T-helper 1 cell treated with Interleukin-12 subunit alpha and Interleukin-12 subunit beta and Interleukin-4 antibody, amounts not matched to agents 30 μg/mL and 1 μg/mL, for 36 hours (primary cell): ENCODE results near the gene CCL22.

ENCODE experiments used
- H3K27ac Mint-ChIP-seq: one replicate; pipeline ENCODE4 v1.8.0; 2021; ENCODE audit warnings: mild to moderate bottlenecking, mixed read lengths
- H3K27me3 Mint-ChIP-seq: one replicate; pipeline ENCODE4 v1.8.0; 2021; ENCODE audit warnings: low read depth, mixed read lengths
- H3K36me3 Mint-ChIP-seq: one replicate; pipeline ENCODE4 v1.8.0; 2021; ENCODE audit warnings: low read depth, mixed read lengths
- H3K4me1 Mint-ChIP-seq: one replicate; pipeline ENCODE4 v1.8.0; 2021; ENCODE audit warnings: low read depth, mixed read lengths
- H3K4me3 Mint-ChIP-seq: one replicate; pipeline ENCODE4 v1.8.0; 2021; ENCODE audit warnings: mild to moderate bottlenecking, moderate library complexity, mixed read lengths
- H3K9me3 Mint-ChIP-seq: one replicate; pipeline ENCODE4 v1.8.0; 2021; ENCODE audit warnings: mixed read lengths

CCL22 gene

DNA sequence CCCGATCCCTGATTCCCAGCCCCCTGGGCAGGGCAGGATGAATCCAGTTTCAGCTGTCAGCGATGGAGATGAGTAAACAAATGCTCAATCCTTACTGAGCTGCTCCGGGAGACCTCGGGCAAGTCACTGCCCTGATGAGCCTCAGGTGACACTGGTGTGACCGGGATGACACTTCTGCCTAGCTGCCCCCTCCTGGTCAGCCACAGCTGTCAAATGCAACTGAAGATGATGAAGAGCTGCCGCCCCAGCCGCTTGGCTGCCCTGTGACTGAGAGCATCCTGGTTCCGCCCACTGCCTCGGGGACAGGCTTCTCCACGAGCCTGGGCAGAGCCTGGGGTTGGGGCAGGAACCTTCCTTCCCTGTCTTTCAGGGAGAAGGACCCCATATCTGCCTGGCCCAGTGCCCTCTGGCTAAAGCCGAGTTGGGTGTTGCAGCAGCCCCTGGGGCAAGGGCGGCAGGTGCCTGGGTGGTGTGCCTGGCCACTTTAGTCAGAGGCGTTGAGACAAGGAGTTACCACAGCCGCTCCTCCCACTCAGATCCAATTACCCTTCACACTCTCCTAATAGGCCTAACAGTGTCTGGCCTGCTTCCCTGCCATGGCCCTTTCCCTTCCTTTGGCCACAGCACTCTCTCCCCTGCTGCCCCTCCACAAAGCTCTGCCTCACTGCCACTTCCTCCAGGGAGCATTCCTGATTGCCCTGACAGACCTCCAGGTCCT, 51.4 kb downstream of the CCL22 start:
- peaks cover 3% of the 10 kb centered on the region for H3K4me1 Mint-ChIP-seq
- no peaks in the 10 kb centered on the region for H3K36me3 Mint-ChIP-seq
- H3K9me3 Mint-ChIP-seq: no peaks in the 10 kb centered on the region
- no peak overlapping the region for H3K4me3 Mint-ChIP-seq
- H3K27me3 Mint-ChIP-seq: peaks cover 5% of the 10 kb centered on the region
- no peak overlapping the region for H3K27ac Mint-ChIP-seq

DNA sequence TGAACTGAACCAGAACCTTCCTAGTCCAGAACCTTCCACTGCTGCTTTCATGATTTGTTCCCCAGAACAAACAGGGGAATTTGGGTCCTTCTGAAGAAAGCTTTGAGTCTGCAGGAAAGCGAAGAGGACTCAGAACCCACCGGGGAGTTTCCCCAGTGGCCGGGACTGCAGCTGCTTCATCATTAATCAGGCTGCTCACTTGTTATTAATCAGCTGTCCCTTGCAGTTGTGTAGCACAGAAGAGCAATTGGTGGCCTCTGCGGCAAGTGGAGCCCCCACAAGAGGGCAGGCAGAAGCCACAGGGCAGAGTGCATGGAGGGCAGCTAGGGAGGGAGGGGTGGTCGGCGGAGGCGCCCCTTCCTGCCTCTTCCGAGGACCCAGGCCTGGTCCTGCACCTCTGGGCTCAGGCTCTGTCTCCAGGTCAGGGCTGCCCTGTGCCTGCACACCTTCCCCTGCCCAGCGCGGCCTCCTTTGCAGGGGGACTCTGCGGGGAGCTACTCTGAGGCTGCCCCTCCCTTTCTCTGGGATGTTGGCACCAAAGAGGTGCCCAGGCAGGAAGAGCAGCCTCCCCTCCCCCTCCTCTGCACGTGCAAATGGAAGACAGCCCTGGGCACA, 52.9 kb downstream of the CCL22 start:
- H3K27me3 Mint-ChIP-seq: no peaks in the 10 kb centered on the region

DNA sequence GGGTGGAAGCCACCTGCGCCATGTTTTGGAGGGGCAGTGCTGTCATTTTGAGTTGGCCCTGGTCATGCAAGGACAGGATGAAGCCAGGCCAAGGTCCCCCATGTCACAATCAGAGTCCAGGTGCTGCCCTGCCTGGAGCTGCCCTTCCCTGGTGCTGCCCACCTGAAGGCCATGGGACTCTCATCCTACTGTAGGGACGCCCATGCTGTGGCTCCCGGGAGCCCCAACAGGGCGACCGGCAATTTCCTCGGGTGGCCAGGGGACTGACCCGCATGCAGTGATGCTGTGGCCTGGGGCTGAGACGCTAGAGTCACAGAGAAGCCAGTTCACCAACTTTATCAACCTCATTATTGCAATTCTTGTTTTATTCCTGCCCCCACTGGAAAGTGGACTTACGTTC, 54.0 kb downstream of the CCL22 start:
- Mint-ChIP-seq H3K4me3 (no peak overlapping the region), H3K36me3 (no peaks in the 10 kb centered on the region), H3K27me3 (no peaks in the 10 kb centered on the region), H3K27ac (no peak overlapping the region), H3K9me3 (no peaks in the 10 kb centered on the region), H3K4me1 (peaks cover 8% of the 10 kb centered on the region)

More for the DNA sequence above, 52.9 kb downstream of the CCL22 start:
- Mint-ChIP-seq H3K27ac (no peak overlapping the region), H3K4me3 (no peak overlapping the region), H3K4me1 (peaks cover 3% of the 10 kb centered on the region), H3K36me3 (no peaks in the 10 kb centered on the region), H3K9me3 (no peaks in the 10 kb centered on the region)

DNA sequence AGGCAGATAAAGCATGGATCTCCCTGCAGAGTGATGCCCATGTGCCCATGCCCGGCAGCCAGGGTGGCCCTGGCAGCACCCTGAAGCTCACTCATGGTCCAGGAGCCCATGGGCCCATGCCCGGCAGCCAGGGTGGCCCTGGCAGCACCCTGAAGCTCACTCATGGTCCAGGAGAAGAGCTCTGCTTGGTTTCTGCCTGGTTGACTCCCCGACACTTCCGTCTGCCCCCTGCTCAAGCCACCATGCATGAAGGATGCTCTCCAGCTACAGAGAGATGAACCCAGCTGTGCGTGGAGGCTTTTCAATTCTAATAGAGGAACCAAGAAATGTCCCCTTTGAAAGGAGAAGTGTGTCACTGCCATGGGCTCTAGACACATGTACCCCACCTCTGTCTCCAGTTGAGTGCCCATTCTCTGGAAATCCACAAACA, 54.7 kb downstream of the CCL22 start:
- H3K27ac Mint-ChIP-seq: no peak overlapping the region
- no peaks in the 10 kb centered on the region for H3K9me3 Mint-ChIP-seq
- no peaks in the 10 kb centered on the region for H3K27me3 Mint-ChIP-seq
- H3K4me1 Mint-ChIP-seq: peaks cover 12% of the 10 kb centered on the region
- no peak overlapping the region for H3K4me3 Mint-ChIP-seq
- no peaks in the 10 kb centered on the region for H3K36me3 Mint-ChIP-seq

DNA sequence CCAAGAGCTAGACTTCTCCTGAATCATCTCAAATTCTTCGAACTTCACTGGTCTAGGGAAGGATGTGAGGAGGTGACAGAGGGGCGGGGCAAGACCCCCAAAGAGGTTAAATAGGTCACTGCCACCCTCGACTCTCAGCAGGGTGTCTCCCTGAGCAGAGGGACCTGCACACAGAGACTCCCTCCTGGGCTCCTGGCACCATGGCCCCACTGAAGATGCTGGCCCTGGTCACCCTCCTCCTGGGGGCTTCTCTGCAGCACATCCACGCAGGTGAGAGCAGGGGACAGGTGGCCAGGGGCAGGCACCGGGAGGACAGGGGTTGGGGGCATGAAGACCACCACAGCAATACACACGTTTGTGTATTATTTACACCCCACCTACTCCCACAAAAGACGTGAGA, 55.1 kb downstream of the CCL22 start:
- peaks cover 14% of the 10 kb centered on the region for H3K4me1 Mint-ChIP-seq
- H3K4me3 Mint-ChIP-seq: no peak overlapping the region
- no peak overlapping the region for H3K27ac Mint-ChIP-seq
- H3K9me3 Mint-ChIP-seq: no peaks in the 10 kb centered on the region
- H3K27me3 Mint-ChIP-seq: no peaks in the 10 kb centered on the region
- H3K36me3 Mint-ChIP-seq: no peaks in the 10 kb centered on the region
